Stimulated activated CD8-positive, alpha-beta memory T cell treated with anti-CD3 and anti-CD28 coated beads, Interleukin-7, amount 100 ng/mL, for 48 hours (primary cell): ENCODE results near the gene INTS3.

Source experiments
- DNase-seq, 2 donors: peaks; one replicate each; pipeline ENCODE4 v3.0.0-alpha.2; 2020; ENCODE audit warnings: low read depth in 1 of 2; ENCODE audit errors: extremely low read depth in 1 of 2

The INTS3 gene

GRCh38 chr1:153793261-153793972 lies 65.6 kb downstream of the INTS3 start:
- no peak for DNase-seq

GRCh38 chr1:153793973-153794615 lies 66.2 kb downstream of the INTS3 start:
- DNase-seq = no peak

GRCh38 chr1:153794624-153795329 lies 66.9 kb downstream of the INTS3 start:
- DNase-seq = no peak

DNA sequence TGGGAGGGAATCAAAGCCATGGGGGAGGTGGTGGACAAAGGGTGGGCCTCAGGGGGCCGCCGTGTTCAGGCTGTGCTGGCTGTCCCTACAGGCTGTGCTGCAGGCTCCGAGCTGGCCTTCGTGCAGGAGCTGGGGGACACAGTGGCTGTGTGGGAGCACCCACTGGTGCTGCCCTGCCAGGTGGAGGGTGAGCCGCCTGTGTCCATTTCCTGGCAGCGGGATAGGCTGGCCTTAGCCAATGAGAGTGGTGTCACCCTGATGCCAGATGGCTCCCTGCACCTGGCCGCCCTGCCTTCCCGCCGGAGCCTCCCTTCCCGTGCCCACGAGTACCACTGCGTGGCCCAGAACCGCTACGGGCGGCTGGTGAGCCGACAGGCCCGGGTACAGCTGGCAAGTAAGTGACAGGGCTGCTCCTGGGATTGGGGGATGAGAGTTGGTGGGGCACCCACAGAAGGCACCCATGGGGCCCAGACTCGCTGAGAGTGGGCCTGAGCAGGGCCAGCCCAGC lies 67.5 kb downstream of the INTS3 start:
- no peak for DNase-seq

DNA sequence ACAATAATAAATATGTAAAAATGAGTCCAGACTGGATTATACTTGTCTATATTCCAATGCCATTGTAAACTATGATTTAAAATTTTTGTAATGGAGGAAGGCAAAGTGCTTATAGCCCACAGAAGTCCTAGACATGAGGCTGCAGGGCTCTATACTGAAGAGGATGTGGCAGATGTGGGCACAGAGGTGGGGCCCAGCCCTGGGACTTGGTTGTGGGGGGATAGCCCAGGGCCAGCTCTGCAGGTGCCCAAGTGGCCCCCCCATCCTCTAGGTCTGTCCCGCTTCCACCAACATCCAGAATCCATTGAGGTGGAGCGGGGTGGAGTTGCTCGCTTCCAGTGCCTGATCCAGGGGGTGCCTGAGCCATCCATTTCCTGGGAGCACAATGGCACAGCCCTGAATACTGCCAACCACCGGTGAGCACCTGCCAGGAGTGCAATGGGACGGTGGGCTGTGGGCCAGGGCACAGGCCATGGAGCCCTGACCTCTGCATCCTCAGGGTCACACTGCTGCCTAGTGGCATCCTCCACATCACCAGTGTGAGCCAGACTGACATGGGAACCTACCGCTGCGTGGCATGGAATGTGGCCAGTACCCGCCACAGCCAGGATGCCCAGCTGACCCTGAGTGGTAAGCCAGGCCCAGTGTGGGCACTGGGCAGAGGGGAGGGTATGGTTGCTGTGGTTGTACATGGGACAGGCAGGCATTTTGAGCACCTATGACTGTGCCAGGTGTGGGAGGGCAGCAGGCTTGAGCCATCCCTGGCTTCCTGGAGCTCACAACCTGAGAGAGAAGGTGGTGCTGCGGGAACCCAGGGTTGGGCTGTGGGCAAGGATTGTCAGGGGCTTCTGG lies 68.3 kb downstream of the INTS3 start:
- DNase-seq = no peak

GRCh38 chr1:153796786-153797659 lies 69.2 kb downstream of the INTS3 start:
- DNase-seq = peak; percentile 42 to 67

- DNase-seq = no peak
These were observed 70.6 kb downstream of the INTS3 start for GRCh38 chr1:153798468-153798780.

- no peak for DNase-seq
These were observed 71.2 kb downstream of the INTS3 start for GRCh38 chr1:153799016-153799415.

- no peak for DNase-seq
These were observed 72.0 kb downstream of the INTS3 start for GRCh38 chr1:153799566-153800465.

DNA sequence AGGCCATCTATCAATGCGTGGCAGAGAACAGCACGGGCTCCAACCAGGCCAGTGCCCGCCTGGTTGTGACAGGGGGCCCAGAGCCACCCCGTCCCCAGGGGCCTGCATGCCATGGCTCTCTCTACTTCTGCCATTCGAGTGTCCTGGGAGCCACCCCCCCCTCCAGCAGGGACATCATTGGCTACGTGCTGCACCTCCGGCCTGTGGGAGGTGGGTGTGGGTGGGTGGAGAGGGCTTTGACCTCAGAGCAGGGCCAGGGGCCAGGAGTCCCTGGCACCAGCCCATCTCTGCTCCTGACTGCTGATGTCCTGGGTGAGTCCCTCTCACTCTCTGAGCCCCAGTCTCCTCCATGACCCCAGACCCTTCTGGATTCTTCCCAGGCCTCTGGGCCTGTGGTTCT lies 72.7 kb downstream of the INTS3 start:
- no peak for DNase-seq

- DNase-seq = no peak
These were observed 73.3 kb downstream of the INTS3 start for GRCh38 chr1:153801028-153801625.

DNA sequence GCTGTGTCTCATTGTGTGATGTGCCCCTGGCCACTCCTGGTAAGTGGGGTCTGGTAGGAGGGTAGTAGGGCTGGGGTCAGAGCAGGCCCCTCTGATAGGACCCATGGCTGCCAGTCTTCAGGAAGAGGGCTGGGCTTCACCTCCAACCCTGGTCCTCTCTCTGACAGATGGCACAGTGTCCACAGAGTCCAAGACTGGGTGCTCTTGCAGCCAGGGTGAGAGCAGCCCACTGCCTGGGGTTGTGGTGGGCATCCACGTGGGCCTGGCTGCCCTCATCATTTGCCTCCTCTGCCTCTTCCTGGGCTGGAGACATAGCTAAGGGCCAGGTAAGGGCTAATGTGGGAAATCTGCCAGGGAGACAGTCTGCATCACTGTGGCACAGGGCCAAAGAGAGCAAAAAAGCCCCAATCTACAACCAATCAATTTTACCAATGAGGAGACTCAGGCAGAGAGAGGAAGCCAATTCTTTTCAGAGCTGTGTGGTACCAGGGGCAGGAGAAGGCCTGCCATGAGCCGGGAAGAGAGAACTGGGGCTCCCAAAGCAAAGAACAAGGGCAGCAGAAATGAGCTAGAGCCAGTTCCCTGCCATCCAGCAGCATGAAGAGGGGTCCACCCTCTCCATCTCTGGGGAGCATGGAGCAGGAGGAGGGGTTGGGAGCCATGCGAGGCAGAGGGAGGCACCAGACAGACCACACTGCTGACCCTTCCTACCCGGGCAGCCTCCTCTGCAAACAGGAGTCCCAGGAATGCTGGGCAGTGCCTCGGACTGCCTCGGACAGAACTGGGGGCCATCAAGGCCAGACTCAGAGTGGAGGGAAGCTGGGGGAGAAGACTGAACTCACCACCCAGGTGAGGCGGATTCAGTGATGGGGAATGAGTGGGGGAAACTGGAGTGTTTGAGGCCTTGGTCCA lies 74.2 kb downstream of the INTS3 start:
- DNase-seq = no peak

DNA sequence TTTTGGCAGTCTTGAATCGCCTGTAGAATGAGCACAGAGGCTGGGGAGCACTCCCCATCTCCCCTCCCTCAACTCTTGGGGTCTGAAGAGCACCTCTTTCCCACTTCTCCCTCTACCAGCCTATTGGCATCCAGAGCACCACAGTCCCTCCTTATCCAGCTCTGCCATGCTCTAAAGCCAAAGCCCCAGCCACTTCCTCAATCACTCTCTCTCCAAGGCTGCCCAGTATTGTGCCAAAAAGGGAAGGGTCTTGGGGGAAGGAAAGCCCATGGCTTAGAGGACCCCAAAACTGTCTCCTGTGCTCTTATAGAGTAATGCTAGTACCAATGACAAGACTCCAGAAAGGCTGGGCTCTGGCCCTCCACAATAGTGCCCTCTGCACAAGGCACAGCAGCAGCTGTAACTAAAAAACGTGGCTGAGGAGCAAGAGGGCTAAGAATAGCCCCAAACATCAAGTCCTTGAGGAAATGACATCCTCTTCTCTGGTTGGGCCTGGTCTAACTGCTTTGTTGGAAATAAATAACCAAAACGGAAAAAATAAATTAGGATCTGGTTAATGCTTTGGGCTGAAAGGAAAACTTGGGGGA lies 75.7 kb downstream of the INTS3 start:
- no peak for DNase-seq

DNA sequence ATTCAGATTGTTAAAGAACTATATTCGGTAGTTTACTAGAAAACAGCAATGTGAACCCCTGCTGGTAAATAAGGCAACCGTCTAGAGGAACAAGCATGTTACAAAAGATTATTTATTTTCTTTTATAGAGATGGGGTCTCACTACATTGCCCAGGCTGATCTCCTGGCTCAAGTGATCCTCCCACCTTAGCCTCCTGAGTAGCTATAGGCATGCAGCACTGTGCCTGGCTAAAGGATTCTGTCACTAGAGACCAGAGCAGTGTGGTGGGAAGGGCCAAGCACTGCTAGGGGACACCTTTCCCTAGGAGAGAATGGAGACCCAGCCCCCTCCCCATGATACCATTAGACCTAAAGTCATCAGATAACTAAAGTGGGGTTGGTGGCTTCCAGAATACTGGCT lies 76.3 kb downstream of the INTS3 start:
- no peak for DNase-seq

GRCh38 chr1:153805042-153805745 lies 77.3 kb downstream of the INTS3 start:
- peak; percentile 49 to 77 for DNase-seq

DNA sequence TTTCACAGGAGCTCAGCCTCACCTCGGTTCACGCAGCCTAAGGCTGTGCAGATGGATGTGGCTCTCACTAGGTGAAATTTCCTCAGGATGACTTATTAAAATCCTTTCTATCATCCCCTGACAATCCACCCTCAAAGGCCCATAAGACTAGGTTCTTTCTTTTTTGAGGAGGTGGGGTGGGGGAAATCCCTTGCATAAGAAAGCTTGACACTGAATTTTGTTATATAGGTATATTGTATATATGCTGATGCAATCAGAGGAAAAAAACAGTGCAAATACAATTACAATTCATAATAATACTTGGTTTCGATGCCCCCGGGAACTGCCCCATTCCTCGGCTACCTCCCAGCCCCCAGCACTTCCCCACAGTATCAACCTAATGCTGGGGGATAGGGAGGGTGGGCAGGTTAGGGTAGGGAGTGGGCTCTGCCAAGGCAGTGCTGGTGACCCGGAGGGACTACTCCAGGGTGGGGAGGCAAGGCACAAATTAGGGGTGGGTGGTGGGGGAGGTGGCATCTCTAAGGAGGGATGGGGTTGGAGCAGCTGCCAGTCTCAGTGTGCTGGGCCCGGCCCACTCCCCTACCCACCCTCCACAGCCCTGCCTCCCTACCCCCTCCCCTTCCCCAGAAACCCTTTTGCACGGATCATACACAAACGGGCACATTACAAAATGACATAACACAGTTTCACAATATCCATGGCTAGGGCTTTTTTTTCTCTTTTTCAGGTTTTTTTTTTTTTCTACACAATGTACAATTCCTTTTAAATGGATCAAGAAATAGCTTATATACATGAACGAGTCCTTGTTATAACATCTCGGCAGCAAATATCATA lies 78.3 kb downstream of the INTS3 start:
- no peak for DNase-seq
